PC-3 (cell line): Measurements from ENCODE around the gene MGMT. TPM values are rescaled to one million over a fixed set of nuclear protein-coding genes. Genes with fewer than 3 reads are reported as not detected.

ENCODE experiments used
- ATAC-seq: fragments of 200-7000 bp; cut with Tn5 transposase; 2 replicates; pipeline ENCODE4 v1.9.1; 2020; ENCODE audit warnings: mild to moderate bottlenecking, moderate library complexity
- BruUV-seq: library from RNA; stranded (reverse); fragments of 400-500 nt; replicated peaks from 2 replicates; lab custom pipeline; 2021; lab: Mats Ljungman, UMichigan
- CTCF ChIA-PET: fragments of 300-600 bp; sonication (Branson Sonifier 250); formaldehyde crosslinking; loops from one replicate; lab custom pipeline; 2022; ENCODE audit warnings: antibody characterized with exemption; lab: Charles Lee
- POLR2A ChIA-PET: fragments of 300-600 bp; sonication (Branson Sonifier 250); formaldehyde crosslinking; loops from one replicate; lab custom pipeline; 2022; ENCODE audit warnings: antibody characterized with exemption; ENCODE audit not compliant: unreplicated experiment; lab: Charles Lee
- DNase-seq: peaks from one replicate; pipeline ENCODE4 v3.0.0-alpha.2; 2015
- H2AFZ ChIP-seq: fragments of 300-600 bp; sonication (generic); 2 replicates; pipeline ENCODE4 v1.6.0; 2016; ENCODE audit warnings: antibody characterized with exemption, low read length
- H3F3A ChIP-seq: fragments of 300-600 bp; sonication (generic); one replicate; pipeline ENCODE4 v1.6.0; 2017; ENCODE audit warnings: antibody characterized with exemption, low read length, control low read depth, mild to moderate bottlenecking; ENCODE audit not compliant: unreplicated experiment
- H3K27ac ChIP-seq: fragments of 300-600 bp; sonication (generic); 2 replicates; pipeline ENCODE4 v1.5.1; 2016; ENCODE audit warnings: mild to moderate bottlenecking, low read length
- H3K27me3 ChIP-seq: fragments of 300-600 bp; sonication (generic); 2 replicates; pipeline ENCODE4 v1.6.1; 2016; ENCODE audit warnings: low read length, mixed read lengths
- H3K36me3 ChIP-seq: fragments of 300-600 bp; sonication (generic); 2 replicates; pipeline ENCODE4 v1.6.1; 2016; ENCODE audit warnings: low read depth, mixed run types, low read length, mixed read lengths
- H3K4me1 ChIP-seq: fragments of 300-600 bp; sonication (generic); 2 replicates; pipeline ENCODE4 v1.5.1; 2016; ENCODE audit warnings: low read length; ENCODE audit not compliant: insufficient read depth
- H3K4me2 ChIP-seq: fragments of 300-600 bp; sonication (generic); 2 replicates; pipeline ENCODE4 v1.6.0; 2016; ENCODE audit warnings: low read length
- H3K4me3 ChIP-seq: fragments of 300-600 bp; sonication (generic); 2 replicates; pipeline ENCODE4 v1.5.1; 2016; ENCODE audit warnings: mild to moderate bottlenecking, low read length, mixed read lengths
- H3K79me2 ChIP-seq: fragments of 300-600 bp; sonication (generic); 2 replicates; pipeline ENCODE4 v1.6.1; 2017; ENCODE audit warnings: low read length, mixed read lengths
- H3K9ac ChIP-seq: fragments of 300-600 bp; sonication (generic); 2 replicates; pipeline ENCODE4 v1.6.0; 2016; ENCODE audit warnings: mild to moderate bottlenecking, low read length
- H3K9me2 ChIP-seq: fragments of 300-600 bp; sonication (generic); replicated peaks from 2 replicates; pipeline ENCODE4 v1.6.1; 2016; ENCODE audit warnings: mixed run types, low read length, mixed read lengths
- H3K9me3 ChIP-seq: fragments of 300-600 bp; sonication (generic); 2 replicates; pipeline ENCODE4 v1.6.1; 2016; ENCODE audit warnings: low read length, mixed read lengths
- H4K20me1 ChIP-seq: fragments of 300-600 bp; sonication (generic); 2 replicates; pipeline ENCODE4 v1.6.1; 2016; ENCODE audit warnings: low read length, mixed read lengths
- EZH2 ChIP-seq: fragments of 300-600 bp; sonication (generic); IDR thresholded peaks from one replicate; pipeline ENCODE4 v1.6.1; 2017; ENCODE audit warnings: antibody characterized with exemption, mild to moderate bottlenecking, low read length; ENCODE audit not compliant: unreplicated experiment
- EZH2phosphoT487 ChIP-seq: fragments of 300-600 bp; sonication (generic); IDR thresholded peaks from 2 replicates; pipeline ENCODE4 v1.6.1; 2018; ENCODE audit warnings: mild to moderate bottlenecking, antibody characterized with exemption, low read length, borderline replicate concordance
- intact Hi-C: fragments of 100-400 bp; cut with micrococcal nuclease; formaldehyde crosslinking; loops from 2 replicates; pipeline ENCODE4 v1.9.0; 2023
- total RNA-seq: library from RNA; depleted of rRNA; stranded (reverse); fragments of >200 nt; gene quantifications from 2 replicates; pipeline ENCODE4 v1.2.3, GENCODE V29; 2014
- TF ChIP-seq, protein P1 (sequence below): fragments of 300-600 bp; sonication (generic); conservative IDR thresholded peaks from 2 replicates; pipeline ENCODE4 v1.5.1; 2017; ENCODE audit warnings: antibody characterized with exemption, low read depth, mild to moderate bottlenecking, low read length

Gene MGMT
- total RNA-seq, 1 experiment from 2014 or later: 19.8 TPM

DNA sequence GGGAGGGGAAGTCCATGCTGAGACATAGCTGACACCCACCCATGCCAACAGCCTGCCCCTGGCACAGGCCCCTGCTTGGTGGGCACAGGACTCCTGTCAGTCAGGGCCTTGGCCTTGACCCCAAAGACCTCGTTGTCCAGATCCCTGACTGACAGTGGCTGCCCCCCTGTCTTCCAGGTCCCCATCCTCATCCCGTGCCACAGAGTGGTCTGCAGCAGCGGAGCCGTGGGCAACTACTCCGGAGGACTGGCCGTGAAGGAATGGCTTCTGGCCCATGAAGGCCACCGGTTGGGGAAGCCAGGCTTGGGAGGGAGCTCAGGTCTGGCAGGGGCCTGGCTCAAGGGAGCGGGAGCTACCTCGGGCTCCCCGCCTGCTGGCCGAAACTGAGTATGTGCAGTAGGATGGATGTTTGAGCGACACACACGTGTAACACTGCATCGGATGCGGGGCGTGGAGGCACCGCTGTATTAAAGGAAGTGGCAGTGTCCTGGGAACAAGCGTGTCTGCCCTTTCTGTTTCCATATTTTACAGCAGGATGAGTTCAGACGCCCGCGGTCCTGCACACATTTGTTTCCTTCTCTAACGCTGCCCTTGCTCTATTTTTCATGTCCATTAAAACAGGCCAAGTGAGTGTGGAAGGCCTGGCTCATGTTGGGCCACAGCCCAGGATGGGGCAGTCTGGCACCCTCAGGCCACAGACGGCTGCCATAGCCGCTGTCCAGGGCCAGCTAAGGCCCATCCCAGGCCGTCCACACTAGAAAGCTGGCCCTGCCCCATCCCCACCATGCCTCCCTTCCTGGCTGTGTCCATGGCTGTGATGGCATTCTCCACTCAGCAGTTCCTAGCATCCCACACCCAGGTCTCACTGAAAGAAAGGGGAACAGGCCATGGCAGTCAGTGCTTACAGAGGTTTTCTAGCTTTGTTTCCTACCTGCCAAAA, 299.8 kb downstream of the MGMT start:
- no peaks in the 10 kb centered on the region for H4K20me1 ChIP-seq
- H3K36me3 ChIP-seq: no peaks in the 10 kb centered on the region
- H3F3A ChIP-seq: no peaks in the 10 kb centered on the region
- H3K4me3 ChIP-seq: no peak overlapping the region
- no peaks in the 10 kb centered on the region for H3K27me3 ChIP-seq
- H3K9ac ChIP-seq: no peak overlapping the region
- H3K27ac ChIP-seq: no peak overlapping the region
- ATAC-seq (no peak), DNase-seq (no peak)
- ChIA-PET CTCF (no interaction called here), POLR2A (no interaction called here)
- no peaks in the 10 kb centered on the region for H3K4me1 ChIP-seq
- no peak overlapping the region for H3K4me2 ChIP-seq
- BruUV-seq: no TSS peak
- H3K9me3 ChIP-seq: no peaks in the 10 kb centered on the region
- H3K9me2 ChIP-seq: no peaks in the 10 kb centered on the region
- no peaks in the 10 kb centered on the region for H3K79me2 ChIP-seq
- intact Hi-C loops: no loop called here
- no peak overlapping the region for H2AFZ ChIP-seq
- TF ChIP-seq EZH2: no peak
- TF ChIP-seq, protein P1, sequence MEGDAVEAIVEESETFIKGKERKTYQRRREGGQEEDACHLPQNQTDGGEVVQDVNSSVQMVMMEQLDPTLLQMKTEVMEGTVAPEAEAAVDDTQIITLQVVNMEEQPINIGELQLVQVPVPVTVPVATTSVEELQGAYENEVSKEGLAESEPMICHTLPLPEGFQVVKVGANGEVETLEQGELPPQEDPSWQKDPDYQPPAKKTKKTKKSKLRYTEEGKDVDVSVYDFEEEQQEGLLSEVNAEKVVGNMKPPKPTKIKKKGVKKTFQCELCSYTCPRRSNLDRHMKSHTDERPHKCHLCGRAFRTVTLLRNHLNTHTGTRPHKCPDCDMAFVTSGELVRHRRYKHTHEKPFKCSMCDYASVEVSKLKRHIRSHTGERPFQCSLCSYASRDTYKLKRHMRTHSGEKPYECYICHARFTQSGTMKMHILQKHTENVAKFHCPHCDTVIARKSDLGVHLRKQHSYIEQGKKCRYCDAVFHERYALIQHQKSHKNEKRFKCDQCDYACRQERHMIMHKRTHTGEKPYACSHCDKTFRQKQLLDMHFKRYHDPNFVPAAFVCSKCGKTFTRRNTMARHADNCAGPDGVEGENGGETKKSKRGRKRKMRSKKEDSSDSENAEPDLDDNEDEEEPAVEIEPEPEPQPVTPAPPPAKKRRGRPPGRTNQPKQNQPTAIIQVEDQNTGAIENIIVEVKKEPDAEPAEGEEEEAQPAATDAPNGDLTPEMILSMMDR: no peak
- TF ChIP-seq EZH2phosphoT487: no peak

DNA sequence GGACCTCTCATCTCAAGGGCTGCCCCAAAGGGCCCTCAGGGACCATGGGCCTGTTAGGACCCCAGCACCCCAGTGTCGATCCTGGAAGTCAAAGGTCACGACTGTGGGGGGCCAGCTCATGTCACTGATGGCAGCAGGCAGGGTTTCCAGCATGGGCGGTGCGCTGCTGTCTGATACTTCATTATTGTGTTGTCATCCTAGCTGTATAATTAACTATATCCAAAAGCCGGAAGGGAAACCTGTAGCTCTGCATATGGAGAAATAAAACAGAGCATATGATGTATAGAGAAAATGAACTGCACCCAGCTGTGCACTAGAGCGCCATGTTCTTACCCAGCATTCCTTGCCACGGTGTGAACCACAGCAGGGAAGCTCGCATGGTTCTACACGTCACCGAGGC, 300.7 kb downstream of the MGMT start:
- H4K20me1 ChIP-seq: no peaks in the 10 kb centered on the region
- no peaks in the 10 kb centered on the region for H3K9me3 ChIP-seq
- no TSS peak for BruUV-seq
- TF ChIP-seq, protein P1: no peak
- no peak for TF ChIP-seq EZH2phosphoT487
- no peak for TF ChIP-seq EZH2
- H3K27ac ChIP-seq: no peak overlapping the region
- DNase-seq (no peak), ATAC-seq (no peak)
- H3K4me3 ChIP-seq: no peak overlapping the region
- H3K27me3 ChIP-seq: no peaks in the 10 kb centered on the region
- no peaks in the 10 kb centered on the region for H3K9me2 ChIP-seq
- no peaks in the 10 kb centered on the region for H3K4me1 ChIP-seq
- no peaks in the 10 kb centered on the region for H3K36me3 ChIP-seq
- POLR2A ChIA-PET: no interaction called here
- intact Hi-C loops: no loop called here
- H3K9ac ChIP-seq: no peak overlapping the region
- no peaks in the 10 kb centered on the region for H3F3A ChIP-seq
- no peak overlapping the region for H2AFZ ChIP-seq
- CTCF ChIA-PET: no interaction called here
- H3K79me2 ChIP-seq: no peaks in the 10 kb centered on the region
- H3K4me2 ChIP-seq: no peak overlapping the region
